HepG2 (cell line): ENCODE results near the gene FAM20C. TPM values are rescaled to one million over a fixed set of nuclear protein-coding genes. Genes with fewer than 3 reads are reported as not detected.

Experiments used
- ATAC-seq: fragments of 200-7000 bp; cut with Tn5 transposase; 3 replicates; pipeline ENCODE4 v1.9.1; 2020; ENCODE audit warnings: mild to moderate bottlenecking, moderate library complexity
- BruUV-seq: library from RNA; stranded (reverse); fragments of 400-500 nt; replicated peaks from 2 replicates; lab custom pipeline; 2021; lab: Mats Ljungman, UMichigan
- CTCF ChIA-PET: fragments of 300-600 bp; formaldehyde crosslinking; extraction: SDS; loops from one replicate; lab custom pipeline; 2021; ENCODE audit warnings: low total read pairs, inconsistent platforms, low intra/inter-chr PET ratio; lab: Yijun Ruan, JAX
- POLR2A ChIA-PET: fragments of 350-600 bp; sonication (Branson Sonifier 250); formaldehyde crosslinking; loops from one replicate; lab custom pipeline; 2020; ENCODE audit warnings: antibody characterized with exemption, inconsistent platforms; lab: Yijun Ruan, JAX
- DNase-seq: peaks from one replicate; pipeline ENCODE4 v3.0.0-alpha.2; 2015; ENCODE audit warnings: low spot score
- FAIRE-seq: peaks from 3 replicates; lab custom pipeline; 2011; peaks lifted over from hg19 to GRCh38; lab: Jason Lieb, UNC
- H2AFZ ChIP-seq: one replicate; pipeline ENCODE4 v1.6.1; 2011; ENCODE audit warnings: low read length, inconsistent platforms
- H3K27ac ChIP-seq: fragments of 300-600 bp; 3 replicates; pipeline ENCODE4 v1.8.0; 2011; ENCODE audit warnings: mixed run types, mild to moderate bottlenecking, mixed read lengths, low read length, inconsistent platforms; ENCODE audit not compliant: insufficient read depth; ENCODE audit errors: extremely low read length
- H3K27me3 ChIP-seq, 2 experiments: fragments of 200-600 bp in 1 of 2; 2 replicates in 1 of 2; 3 replicates in 1 of 2; pipeline versions ENCODE4 v1.6.0 to v1.8.0; 2011; ENCODE audit warnings: low read length in 2 of 2, mild to moderate bottlenecking in 2 of 2, moderate library complexity in 2 of 2, inconsistent platforms in 1 of 2; ENCODE audit not compliant: insufficient read depth in 2 of 2, control insufficient read depth in 1 of 2
- H3K36me3 ChIP-seq, 2 experiments: fragments of 200-600 bp in 1 of 2; replicated peaks in 1 of 2; 2 replicates in 1 of 2; 3 replicates in 1 of 2; pipeline versions ENCODE4 v1.5.1 to v1.8.0; 2011; ENCODE audit warnings: low read length in 2 of 2, inconsistent platforms in 1 of 2; ENCODE audit not compliant: insufficient read depth in 2 of 2, control insufficient read depth in 1 of 2
- H3K4me1 ChIP-seq: 2 replicates; pipeline ENCODE4 v1.5.1; 2012; ENCODE audit warnings: low read length, inconsistent platforms; ENCODE audit not compliant: insufficient read depth
- H3K4me2 ChIP-seq: 2 replicates; pipeline ENCODE4 v1.6.0; 2011; ENCODE audit warnings: low read depth, low read length, inconsistent platforms
- H3K4me3 ChIP-seq, 3 experiments: fragments of 200-600 bp in 1 of 3; sonication (generic), shearing (Covaris generic) in 1 of 3; replicated peaks in 1 of 3; 2 replicates each; pipeline ENCODE4 v1.5.1; 2011 to 2016; ENCODE audit warnings: low read length in 3 of 3, inconsistent platforms in 2 of 3, low read depth in 2 of 3, mild to moderate bottlenecking in 2 of 3, control low read depth in 1 of 3, mixed read lengths in 1 of 3; ENCODE audit not compliant: insufficient read depth in 1 of 3
- H3K79me2 ChIP-seq: one replicate; pipeline ENCODE4 v1.6.1; 2011; ENCODE audit warnings: low read length, inconsistent platforms; ENCODE audit not compliant: insufficient read depth
- H3K9ac ChIP-seq: 2 replicates; pipeline ENCODE4 v1.6.0; 2011; ENCODE audit warnings: mild to moderate bottlenecking, low read depth, low read length, inconsistent platforms; ENCODE audit not compliant: insufficient read depth
- H3K9me3 ChIP-seq: 2 replicates; pipeline ENCODE4 v1.5.1; 2012; ENCODE audit warnings: mild to moderate bottlenecking, low read length
- H4K20me1 ChIP-seq: 2 replicates; pipeline ENCODE4 v1.6.0; 2011; ENCODE audit warnings: inconsistent platforms, mild to moderate bottlenecking, low read length, moderate library complexity; ENCODE audit not compliant: insufficient read depth
- ARHGAP35 ChIP-seq: sonication (generic); formaldehyde crosslinking; IDR thresholded peaks from 2 replicates; pipeline ENCODE4 v1.9.0; 2022; ENCODE audit warnings: mild to moderate bottlenecking, inconsistent platforms, moderate library complexity, missing genetic modification reagents, borderline replicate concordance
- ARNTL ChIP-seq: sonication (generic); formaldehyde crosslinking; IDR thresholded peaks from 2 replicates; pipeline ENCODE4 v1.4.0; 2020; ENCODE audit warnings: mild to moderate bottlenecking, missing genetic modification reagents
- ELF4 ChIP-seq: sonication (generic); formaldehyde crosslinking; IDR thresholded peaks from 2 replicates; pipeline ENCODE4 v1.5.0; 2020; ENCODE audit warnings: missing genetic modification reagents, mild to moderate bottlenecking, moderate library complexity, borderline replicate concordance
- GABPB1 ChIP-seq: IDR thresholded peaks from 2 replicates; pipeline ENCODE4 v1.6.1; 2016; ENCODE audit warnings: mild to moderate bottlenecking, missing genetic modification reagents, moderate library complexity, missing compliant biosample characterization
- HNF4G ChIP-seq, 2 experiments: sonication (generic) in 1 of 2; formaldehyde crosslinking in 1 of 2; IDR thresholded peaks; 2 replicates each; pipeline versions ENCODE4 v1.4.0 to v1.6.1; 2011 to 2020; ENCODE audit warnings: borderline replicate concordance in 2 of 2, low read depth in 2 of 2, mild to moderate bottlenecking in 2 of 2, low read length in 1 of 2, missing genetic modification reagents in 1 of 2, moderate library complexity in 1 of 2
- MTA1 ChIP-seq: sonication (generic); formaldehyde crosslinking; IDR thresholded peaks from 2 replicates; pipeline ENCODE4 v1.4.0; 2020; ENCODE audit warnings: missing genetic modification reagents, mild to moderate bottlenecking, borderline replicate concordance
- MTF2 ChIP-seq: sonication (generic); formaldehyde crosslinking; IDR thresholded peaks from 2 replicates; pipeline ENCODE4 v1.5.0; 2020; ENCODE audit warnings: missing genetic modification reagents, borderline replicate concordance
- NCOR1 ChIP-seq: fragments of 200-600 bp; sonication (generic); IDR thresholded peaks from 2 replicates; pipeline ENCODE4 v1.7.0; 2017; ENCODE audit warnings: antibody characterized with exemption, low read length, borderline replicate concordance
- NR3C1 ChIP-seq: sonication (generic); formaldehyde crosslinking; IDR thresholded peaks from 2 replicates; pipeline ENCODE4 v1.4.0; 2020; ENCODE audit warnings: missing genetic modification reagents
- PLRG1 ChIP-seq: fragments of 450-650 bp; conservative IDR thresholded peaks from 2 replicates; pipeline ENCODE4 v1.6.1; 2016
- RFX1 ChIP-seq: fragments of 450-650 bp; IDR thresholded peaks from 2 replicates; pipeline ENCODE4 v1.6.1; 2017
- ZNF136 ChIP-seq: sonication (generic); formaldehyde crosslinking; IDR thresholded peaks from 2 replicates; pipeline ENCODE4 v1.8.1; 2022; ENCODE audit warnings: low read depth, mild to moderate bottlenecking, moderate library complexity, missing genetic modification reagents
- ZNF234 ChIP-seq: sonication (generic); formaldehyde crosslinking; conservative IDR thresholded peaks from 2 replicates; pipeline ENCODE4 v1.5.1; 2020; ENCODE audit warnings: mild to moderate bottlenecking, missing genetic modification reagents
- ZNF274 ChIP-seq: sonication (generic); formaldehyde crosslinking; IDR thresholded peaks from 2 replicates; pipeline ENCODE4 v1.5.1; 2020; ENCODE audit warnings: mild to moderate bottlenecking, missing genetic modification reagents
- ZNF329 ChIP-seq: sonication (generic); formaldehyde crosslinking; IDR thresholded peaks from 2 replicates; pipeline ENCODE4 v1.9.0; 2021; ENCODE audit warnings: low read depth, mild to moderate bottlenecking, missing genetic modification reagents
- ZNF761 ChIP-seq: sonication (generic); formaldehyde crosslinking; conservative IDR thresholded peaks from 2 replicates; pipeline ENCODE4 v1.4.0; 2020; ENCODE audit warnings: mild to moderate bottlenecking, missing genetic modification reagents
- ZZZ3 ChIP-seq: sonication (generic); formaldehyde crosslinking; IDR thresholded peaks from 2 replicates; pipeline ENCODE4 v1.4.0; 2020; ENCODE audit warnings: missing genetic modification reagents, mild to moderate bottlenecking, borderline replicate concordance
- WGBS: methylation state at CpG from one replicate; pipeline ENCODE4 v1.1.6; 2017; ENCODE audit warnings: low lambda C conversion rate; 5-methylcytosine and 5-hydroxymethylcytosine counted together
- in situ Hi-C: cut with HindIII; loops from 2 replicates; pipeline ENCODE4 v1.10.0; 2017; ENCODE audit warnings: low pct_unique_long_range_greater_than_20kb; ENCODE audit not compliant: extremely low pct_ligation_motif_present
- intact Hi-C: fragments of 100-400 bp; cut with micrococcal nuclease; formaldehyde crosslinking; loops from one replicate; pipeline ENCODE4 v1.10.0; 2022; ENCODE audit not compliant: unreplicated experiment
- polyA plus RNA-seq, 8 experiments: library from polyadenylated mRNA; depleted of rRNA in 3 of 8; stranded (reverse) in 7 of 8; unstranded in 1 of 8; fragments of >200 nt; fragmentation: Illumina TruSeq in 4 of 8; extraction: Trizol in 4 of 8; gene quantifications; 2 replicates each; pipeline versions ENCODE4 v1.2.1 to v1.2.3, GENCODE V29; 2011 to 2016; ENCODE audit warnings: low read depth in 4 of 8, missing spikeins in 1 of 8, mixed read lengths in 1 of 8; ENCODE audit not compliant: insufficient read depth in 1 of 8
- total RNA-seq, 5 experiments: library from RNA; depleted of rRNA; stranded (reverse); fragments of >200 nt; fragmentation: Illumina TruSeq; extraction: Trizol; gene quantifications; 2 replicates each; pipeline ENCODE4 v1.2.3, GENCODE V29; 2016; ENCODE audit warnings: low read depth in 1 of 5
- TF ChIP-seq, protein P1 (sequence below): sonication (generic); formaldehyde crosslinking; IDR thresholded peaks from 2 replicates; pipeline ENCODE4 v1.8.1; 2023; ENCODE audit warnings: missing genetic modification reagents, mild to moderate bottlenecking, borderline replicate concordance
- TF ChIP-seq, protein P2 (sequence below): sonication (generic); formaldehyde crosslinking; IDR thresholded peaks from 2 replicates; pipeline ENCODE4 v1.5.0; 2020; ENCODE audit warnings: mild to moderate bottlenecking, missing genetic modification reagents, borderline replicate concordance
- TF ChIP-seq, protein P3 (sequence below): sonication (generic); formaldehyde crosslinking; IDR thresholded peaks from 2 replicates; pipeline ENCODE4 v1.9.0; 2021; ENCODE audit warnings: missing genetic modification reagents, borderline replicate concordance

The FAM20C gene
- total and polyA plus RNA-seq, 2 of the 13 experiments (the other 11 are each of a cell fraction or from before 2014, with no cell fraction given), result 11.9 to 19.9 TPM

DNA sequence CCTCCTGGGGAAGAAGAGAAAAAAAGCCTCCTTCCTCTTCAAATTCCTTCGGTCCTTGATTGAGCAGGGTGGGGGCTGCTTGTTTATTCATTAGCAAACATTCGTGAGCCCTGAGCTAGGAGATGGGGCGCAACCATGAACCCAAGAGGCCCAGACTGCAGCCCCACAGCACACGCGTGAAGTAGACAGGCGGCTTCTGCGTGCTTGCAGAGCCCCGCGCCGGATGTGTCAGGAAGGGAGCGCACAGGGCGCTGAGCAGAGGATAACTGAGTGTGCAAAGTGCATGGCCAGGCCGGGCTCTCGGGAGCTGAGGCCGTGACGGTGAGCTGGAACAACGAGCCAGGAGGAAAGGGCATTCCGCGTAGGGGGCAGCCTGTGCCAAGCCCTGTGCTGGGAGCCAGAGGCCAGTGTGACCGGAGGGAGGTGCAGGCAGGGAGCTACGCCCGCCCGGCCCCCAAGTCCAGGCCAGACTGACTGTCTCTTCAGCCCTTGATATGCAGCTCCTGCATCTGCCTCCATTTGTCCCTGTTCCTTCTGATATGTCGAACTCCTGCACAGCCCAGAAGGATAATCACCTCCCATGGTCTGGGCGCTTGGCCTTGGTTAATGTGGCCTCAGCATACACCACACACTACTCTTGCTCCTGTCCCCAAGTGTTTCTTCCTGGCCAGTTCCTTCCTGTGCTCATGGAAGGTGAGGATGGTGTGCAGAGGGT is 102.2 kb downstream of the FAM20C start:
- no peaks in the 10 kb centered on the region for H3K36me3 ChIP-seq
- POLR2A ChIA-PET, result no interaction called here
- peak overlapping the region; percentile 23 for H3K27ac ChIP-seq
- intact Hi-C loops, result no loop called here
- peak overlapping the region; percentile 76 for H3K4me2 ChIP-seq
- H3K79me2 ChIP-seq, result no peaks in the 10 kb centered on the region
- ATAC-seq (peak; percentile 90), DNase-seq (no peak), FAIRE-seq (no peak)
- peaks cover 6 to 32% of the 10 kb centered on the region in 2 experiments; a peak in 3 of 5 replicates for H3K27me3 ChIP-seq
- WGBS, result 17% methylated on average over 9 of the region's 25 CpGs
- in situ Hi-C loops, result no loop called here
- CTCF ChIA-PET, result no interaction called here
- BruUV-seq, result no TSS peak
- peak overlapping the region; percentile 5 to 55 (median 18); a peak in 4 of 6 replicates for H3K4me3 ChIP-seq
- H3K4me1 ChIP-seq, result peaks cover 33% of the 10 kb centered on the region
- H4K20me1 ChIP-seq, result no peaks in the 10 kb centered on the region
- no peak overlapping the region for H3K9ac ChIP-seq
- no peaks in the 10 kb centered on the region for H3K9me3 ChIP-seq
- H2AFZ ChIP-seq, result no peak overlapping the region
- TF ChIP-seq HNF4G (IDR thresholded peaks at IDR 0.05; ENCODE audit: borderline replicate concordance, low read depth, low read length) (no peak; the same call in 1 of the 2 replicates), HNF4G (CRISPR knock-in tag; IDR thresholded peaks at IDR 0.05; ENCODE audit: borderline replicate concordance, low read depth) (no peak; the same call in 1 of the 2 replicates), MTA1 (CRISPR knock-in tag) (peak; percentile 77; the same call in 1 of the 2 replicates), PLRG1 (no peak), ARNTL (CRISPR knock-in tag) (no peak), MTF2 (CRISPR knock-in tag) (no peak), ZNF761 (CRISPR knock-in tag) (no peak), ZZZ3 (no peak), RFX1 (no peak), NCOR1 (peak; percentile 20; the same call in 1 of the 2 replicates), GABPB1 (CRISPR knock-in tag) (peak; percentile 52), ARHGAP35 (CRISPR knock-in tag) (no peak), ELF4 (no peak), ZNF234 (CRISPR knock-in tag) (no peak), ZNF274 (CRISPR knock-in tag) (0 out of 2 replicates have a peak, but pooled peaks have one; percentile 66), ZNF329 (peak; percentile 94), ZNF136 (CRISPR knock-in tag) (no peak), NR3C1 (no peak)
- TF ChIP-seq, protein P1, sequence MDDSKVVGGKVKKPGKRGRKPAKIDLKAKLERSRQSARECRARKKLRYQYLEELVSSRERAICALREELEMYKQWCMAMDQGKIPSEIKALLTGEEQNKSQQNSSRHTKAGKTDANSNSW, result no peak
- TF ChIP-seq, protein P2, sequence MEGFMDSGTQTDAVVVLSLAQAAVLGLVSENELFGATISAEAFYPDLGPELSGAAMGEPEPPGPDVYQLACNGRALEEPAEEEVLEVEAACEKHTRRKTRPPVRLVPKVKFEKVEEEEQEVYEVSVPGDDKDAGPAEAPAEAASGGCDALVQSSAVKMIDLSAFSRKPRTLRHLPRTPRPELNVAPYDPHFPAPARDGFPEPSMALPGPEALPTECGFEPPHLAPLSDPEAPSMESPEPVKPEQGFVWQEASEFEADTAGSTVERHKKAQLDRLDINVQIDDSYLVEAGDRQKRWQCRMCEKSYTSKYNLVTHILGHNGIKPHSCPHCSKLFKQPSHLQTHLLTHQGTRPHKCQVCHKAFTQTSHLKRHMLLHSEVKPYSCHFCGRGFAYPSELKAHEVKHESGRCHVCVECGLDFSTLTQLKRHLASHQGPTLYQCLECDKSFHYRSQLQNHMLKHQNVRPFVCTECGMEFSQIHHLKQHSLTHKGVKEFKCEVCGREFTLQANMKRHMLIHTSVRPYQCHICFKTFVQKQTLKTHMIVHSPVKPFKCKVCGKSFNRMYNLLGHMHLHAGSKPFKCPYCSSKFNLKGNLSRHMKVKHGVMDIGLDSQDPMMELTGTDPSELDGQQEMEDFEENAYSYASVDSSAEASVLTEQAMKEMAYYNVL (CRISPR knock-in tag), result peak; percentile 56; the same call in 1 of the 2 replicates
- TF ChIP-seq, protein P3, sequence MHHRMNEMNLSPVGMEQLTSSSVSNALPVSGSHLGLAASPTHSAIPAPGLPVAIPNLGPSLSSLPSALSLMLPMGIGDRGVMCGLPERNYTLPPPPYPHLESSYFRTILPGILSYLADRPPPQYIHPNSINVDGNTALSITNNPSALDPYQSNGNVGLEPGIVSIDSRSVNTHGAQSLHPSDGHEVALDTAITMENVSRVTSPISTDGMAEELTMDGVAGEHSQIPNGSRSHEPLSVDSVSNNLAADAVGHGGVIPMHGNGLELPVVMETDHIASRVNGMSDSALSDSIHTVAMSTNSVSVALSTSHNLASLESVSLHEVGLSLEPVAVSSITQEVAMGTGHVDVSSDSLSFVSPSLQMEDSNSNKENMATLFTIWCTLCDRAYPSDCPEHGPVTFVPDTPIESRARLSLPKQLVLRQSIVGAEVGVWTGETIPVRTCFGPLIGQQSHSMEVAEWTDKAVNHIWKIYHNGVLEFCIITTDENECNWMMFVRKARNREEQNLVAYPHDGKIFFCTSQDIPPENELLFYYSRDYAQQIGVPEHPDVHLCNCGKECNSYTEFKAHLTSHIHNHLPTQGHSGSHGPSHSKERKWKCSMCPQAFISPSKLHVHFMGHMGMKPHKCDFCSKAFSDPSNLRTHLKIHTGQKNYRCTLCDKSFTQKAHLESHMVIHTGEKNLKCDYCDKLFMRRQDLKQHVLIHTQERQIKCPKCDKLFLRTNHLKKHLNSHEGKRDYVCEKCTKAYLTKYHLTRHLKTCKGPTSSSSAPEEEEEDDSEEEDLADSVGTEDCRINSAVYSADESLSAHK (CRISPR knock-in tag), result no peak
